Ovary (tissue), 3 donors: ENCODE measurements around the gene CCDC50.

Source experiments
- EP300 ChIP-seq: sonication (generic); formaldehyde crosslinking; IDR thresholded peaks from one replicate; pipeline ENCODE4 v1.6.1; 2017; ENCODE audit warnings: antibody characterized with exemption
- POLR2A ChIP-seq: fragments of 450-650 bp; IDR thresholded peaks from one replicate; pipeline ENCODE4 v1.6.1; 2017; ENCODE audit warnings: antibody characterized with exemption, mild to moderate bottlenecking, moderate library complexity
- TF ChIP-seq, protein P1 (sequence below), 3 donors: fragments of 450-650 bp in 2 of 3; fragments of 200-600 bp in 1 of 3; IDR thresholded peaks; one replicate each; pipeline versions ENCODE4 v1.5.1 to v1.8.0; 2016 to 2022; ENCODE audit warnings: antibody characterized with exemption in 3 of 3, mild to moderate bottlenecking in 1 of 3
- donor health status: DM: no; HTN: no; CAD: no.

DNA sequence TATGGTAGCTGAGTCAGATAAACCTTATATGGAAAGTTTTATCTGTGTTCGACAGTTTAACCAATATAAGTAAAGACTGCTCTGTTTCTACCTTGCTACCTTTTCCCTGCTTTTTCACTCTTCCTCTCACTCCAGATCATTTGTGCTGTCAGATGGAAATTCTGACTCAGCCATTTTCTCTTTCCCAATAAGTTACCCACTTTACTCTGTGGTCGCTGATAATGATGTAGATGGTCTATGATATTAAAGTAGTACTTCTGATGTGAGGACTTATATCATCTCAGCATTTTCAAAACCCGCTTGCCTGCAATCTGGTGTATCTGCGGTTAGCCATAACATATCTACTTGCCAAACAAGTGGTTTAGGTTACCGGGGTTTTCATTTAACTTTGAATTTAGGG is 16.1 kb downstream of the CCDC50 start:
- TF ChIP-seq, protein P1, sequence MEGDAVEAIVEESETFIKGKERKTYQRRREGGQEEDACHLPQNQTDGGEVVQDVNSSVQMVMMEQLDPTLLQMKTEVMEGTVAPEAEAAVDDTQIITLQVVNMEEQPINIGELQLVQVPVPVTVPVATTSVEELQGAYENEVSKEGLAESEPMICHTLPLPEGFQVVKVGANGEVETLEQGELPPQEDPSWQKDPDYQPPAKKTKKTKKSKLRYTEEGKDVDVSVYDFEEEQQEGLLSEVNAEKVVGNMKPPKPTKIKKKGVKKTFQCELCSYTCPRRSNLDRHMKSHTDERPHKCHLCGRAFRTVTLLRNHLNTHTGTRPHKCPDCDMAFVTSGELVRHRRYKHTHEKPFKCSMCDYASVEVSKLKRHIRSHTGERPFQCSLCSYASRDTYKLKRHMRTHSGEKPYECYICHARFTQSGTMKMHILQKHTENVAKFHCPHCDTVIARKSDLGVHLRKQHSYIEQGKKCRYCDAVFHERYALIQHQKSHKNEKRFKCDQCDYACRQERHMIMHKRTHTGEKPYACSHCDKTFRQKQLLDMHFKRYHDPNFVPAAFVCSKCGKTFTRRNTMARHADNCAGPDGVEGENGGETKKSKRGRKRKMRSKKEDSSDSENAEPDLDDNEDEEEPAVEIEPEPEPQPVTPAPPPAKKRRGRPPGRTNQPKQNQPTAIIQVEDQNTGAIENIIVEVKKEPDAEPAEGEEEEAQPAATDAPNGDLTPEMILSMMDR (IDR thresholded peaks at IDR 0.05), result no peak
- no peak for TF ChIP-seq POLR2A
- TF ChIP-seq EP300, result no peak
